ENCODE data around the gene MAP4K4.

Gene MAP4K4

DNA sequence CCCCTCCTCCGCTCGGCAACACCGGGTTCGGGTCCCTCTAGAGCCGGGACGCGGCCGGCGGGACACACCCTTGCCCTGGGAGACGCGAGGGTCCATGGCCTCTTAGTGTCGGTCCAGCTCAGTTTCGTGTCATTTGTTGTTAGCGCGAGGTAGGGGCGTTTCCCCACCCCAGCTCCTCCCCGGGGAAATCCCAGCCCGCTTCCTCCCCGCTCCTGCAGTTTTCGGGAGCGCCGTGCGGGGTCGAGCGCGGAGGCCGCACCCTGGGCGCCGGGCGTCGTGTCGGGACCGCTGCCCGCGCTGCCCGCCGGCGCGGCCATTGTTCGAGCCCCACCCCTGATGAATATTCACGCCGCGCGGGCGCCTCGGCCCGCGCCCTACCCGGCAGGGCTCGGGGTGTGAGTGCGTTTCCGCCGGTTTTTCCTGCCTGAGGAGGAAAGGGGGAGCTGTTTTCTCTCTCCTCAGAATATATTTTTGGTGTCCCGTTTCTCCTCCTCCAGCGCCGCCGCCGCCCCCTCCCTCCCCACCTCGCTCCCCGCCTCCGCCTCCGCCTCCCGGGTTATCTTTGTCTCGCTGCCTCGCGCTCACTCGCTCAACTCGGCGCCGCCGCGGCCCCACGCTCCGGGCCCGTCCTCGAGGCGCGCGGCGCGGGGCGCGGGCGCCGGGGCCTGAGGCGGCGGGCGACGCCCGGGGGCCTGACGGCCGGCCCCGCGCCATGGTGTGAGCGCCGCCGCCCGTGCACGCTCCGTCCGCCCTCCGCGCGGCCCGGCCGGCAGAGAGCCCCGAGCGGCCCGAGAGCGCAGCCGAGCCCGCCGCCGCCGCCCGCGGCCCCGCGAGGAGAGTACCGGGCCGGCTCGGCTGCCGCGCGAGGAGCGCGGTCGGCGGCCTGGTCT, at the start of gene MAP4K4:
Gene MAP4K4, plus strand, starts transcription at position 584 of the 890 bp plus-strand sequence. CDS start 374 bp downstream, outside the sequence.
- DNase-seq = no peak

DNA sequence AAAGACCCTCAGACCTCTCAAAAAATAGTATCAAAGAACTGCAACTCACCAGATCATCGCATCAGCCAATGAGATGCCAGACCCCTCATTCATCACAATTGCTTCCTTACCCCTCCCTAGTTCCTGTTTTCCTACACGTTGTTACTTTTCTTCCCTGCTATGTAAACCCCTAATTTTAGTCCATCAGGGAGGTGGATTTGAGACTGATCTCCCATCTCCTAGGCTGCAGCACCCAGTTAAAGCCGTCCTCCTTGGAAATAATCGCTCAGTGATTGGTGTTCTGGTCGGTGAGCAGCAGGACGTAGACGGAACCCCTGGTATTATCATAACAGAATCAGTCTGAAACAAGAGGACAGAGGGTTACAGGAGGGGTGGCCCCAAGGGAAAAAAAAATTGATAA, 44.0 kb upstream of the MAP4K4 start:
- DNase-seq = no peak

DNA sequence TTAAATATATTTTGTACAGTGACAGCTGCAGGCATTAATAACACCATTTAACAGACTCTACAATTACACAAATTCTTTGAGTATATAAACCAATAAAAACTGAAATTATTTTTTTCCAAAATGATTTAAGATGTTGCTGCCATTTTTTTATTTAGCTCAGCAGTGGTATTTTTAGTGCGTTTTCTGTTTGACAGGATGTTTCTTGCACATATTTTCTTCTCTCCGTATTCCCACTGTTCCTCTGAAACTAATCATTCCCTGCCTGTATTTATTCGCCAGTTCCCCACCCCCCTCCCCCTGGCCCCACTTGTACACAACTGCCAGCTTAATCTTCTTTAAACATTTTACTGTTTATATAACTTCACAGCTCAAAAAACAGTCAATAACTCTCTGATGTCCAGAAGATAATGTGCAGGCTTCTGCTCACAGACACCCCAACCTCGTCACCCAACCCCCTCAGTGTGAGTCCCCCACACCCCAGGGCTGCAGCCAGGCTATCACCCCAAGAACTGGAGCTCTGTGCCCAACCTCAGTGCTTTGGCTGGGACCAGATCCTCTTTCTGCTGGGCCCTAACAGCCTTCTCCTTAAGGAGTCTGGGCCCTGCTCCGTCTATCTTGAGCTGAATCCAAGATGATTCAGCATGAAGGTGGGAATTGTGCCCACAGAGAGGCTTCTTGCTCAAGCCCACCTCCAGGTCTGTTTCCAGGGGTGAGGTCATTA, 41.6 kb upstream of the MAP4K4 start:
- DNase-seq = no peak

DNA sequence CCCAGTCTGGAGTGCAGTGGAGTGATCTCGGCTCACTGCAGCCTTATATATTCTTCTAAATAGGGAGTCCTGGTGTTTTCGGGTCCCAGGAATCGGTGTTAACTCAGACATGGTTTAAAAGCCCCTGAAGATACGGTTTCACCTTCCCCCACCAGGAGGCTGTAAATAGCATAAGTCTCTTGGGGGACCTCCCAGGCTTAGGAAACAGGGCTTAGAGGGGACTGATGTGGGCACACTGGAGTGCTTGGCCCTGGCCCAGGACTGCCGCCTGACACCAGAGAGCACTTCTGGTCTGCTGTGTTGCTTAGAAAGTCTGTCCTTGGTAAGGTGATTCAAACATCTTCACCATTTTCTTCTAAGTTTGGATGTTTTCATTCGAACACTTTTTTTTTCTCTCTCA, 39.7 kb upstream of the MAP4K4 start:
- DNase-seq = no peak

DNA sequence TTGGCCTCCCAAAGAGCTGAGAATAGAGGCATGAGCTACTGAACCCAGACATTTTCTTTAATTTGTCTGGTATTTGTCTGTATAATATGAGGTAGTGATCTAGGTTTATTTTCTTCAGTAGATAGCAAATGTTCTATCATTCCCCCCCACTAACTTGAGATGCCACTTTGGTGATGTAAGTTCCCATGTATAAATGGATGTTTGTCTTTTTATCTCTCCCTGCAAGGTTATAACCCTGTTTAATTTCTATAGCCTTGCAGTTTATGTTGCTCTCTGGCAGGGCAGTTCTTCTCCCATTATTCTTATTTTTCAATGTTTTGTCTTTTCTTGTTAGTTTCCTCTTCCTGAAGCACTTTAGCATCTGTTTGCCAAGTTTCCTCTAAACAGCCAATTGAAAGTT, 39.1 kb upstream of the MAP4K4 start:
- DNase-seq = no peak

DNA sequence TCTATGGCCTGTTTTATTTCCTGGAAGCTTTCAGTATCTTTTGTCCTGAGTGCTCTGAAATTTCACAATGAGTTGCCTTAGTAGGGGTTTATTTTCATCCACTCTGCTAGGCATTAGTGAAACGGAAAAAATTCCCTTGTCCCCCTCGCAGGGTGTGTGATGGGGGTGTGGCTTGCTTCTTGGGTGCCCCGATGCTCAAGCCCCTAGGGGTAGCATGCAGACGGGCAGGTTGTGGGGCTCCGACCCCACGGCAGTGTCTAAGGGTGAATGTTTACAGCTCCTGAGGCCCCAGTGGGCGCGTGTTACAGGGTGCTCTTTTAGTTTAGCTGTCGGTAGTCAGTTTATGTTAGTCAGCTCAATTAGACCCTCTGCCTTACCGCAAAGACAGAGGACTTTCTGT, 32.2 kb upstream of the MAP4K4 start:
- DNase-seq = no peak

DNA sequence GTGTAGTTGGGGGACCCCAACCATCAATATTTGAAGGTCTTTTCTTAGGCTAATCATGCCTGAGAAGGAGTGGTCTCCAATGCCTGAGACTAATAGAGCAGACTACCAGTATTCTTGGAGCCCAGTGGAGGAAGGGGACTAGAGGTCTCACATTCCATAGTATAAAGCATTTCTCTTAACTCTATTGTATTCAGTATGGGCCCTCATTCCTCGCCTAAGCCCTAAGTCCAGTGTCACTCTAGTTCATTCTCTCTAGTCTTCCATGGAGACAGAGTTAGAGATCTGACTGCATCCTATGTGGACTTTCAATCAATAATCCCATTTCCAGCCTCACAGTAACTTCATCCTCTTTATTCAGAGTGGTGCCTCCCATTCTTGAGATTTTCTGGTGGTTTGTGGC, 29.7 kb upstream of the MAP4K4 start:
- DNase-seq = no peak

DNA sequence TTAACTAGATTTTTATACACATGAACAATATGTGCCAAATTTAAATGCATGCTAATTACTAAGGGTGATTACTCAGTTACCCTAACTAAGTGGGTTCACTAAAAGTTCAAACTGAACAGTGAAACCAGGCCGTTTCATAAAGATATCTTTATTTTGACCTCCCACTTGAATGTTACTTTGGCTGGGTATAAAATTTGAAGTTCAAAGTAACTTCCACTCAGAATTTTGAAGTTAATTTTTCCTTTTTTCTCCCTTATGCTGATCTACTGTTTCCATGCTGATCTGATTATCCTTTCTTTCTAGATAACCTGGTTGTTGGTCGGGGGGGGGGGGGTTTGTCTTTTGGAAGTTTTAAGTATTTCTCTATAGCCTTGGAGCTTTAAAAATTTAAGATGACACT, 25.5 kb upstream of the MAP4K4 start:
- no peak for DNase-seq

DNA sequence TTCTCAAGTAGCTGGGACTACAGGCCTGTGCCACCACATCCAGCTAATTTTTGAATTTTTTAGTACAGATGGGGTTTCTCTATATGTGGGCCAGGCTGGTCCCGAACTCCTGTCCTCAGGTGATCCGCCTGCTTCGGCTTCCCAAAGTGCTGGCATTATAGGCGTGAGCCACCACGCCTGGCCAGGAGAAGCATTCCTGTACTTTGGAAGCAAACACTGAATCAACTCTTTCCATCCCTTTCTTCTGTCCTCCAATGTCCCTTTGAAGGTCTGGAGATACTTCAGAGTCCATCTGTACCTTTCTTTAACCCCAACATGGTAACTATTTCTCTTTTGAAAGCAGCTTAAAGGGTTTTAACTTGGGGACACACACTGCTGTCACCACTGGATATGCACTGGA, 23.6 kb upstream of the MAP4K4 start:
- no peak for DNase-seq

DNA sequence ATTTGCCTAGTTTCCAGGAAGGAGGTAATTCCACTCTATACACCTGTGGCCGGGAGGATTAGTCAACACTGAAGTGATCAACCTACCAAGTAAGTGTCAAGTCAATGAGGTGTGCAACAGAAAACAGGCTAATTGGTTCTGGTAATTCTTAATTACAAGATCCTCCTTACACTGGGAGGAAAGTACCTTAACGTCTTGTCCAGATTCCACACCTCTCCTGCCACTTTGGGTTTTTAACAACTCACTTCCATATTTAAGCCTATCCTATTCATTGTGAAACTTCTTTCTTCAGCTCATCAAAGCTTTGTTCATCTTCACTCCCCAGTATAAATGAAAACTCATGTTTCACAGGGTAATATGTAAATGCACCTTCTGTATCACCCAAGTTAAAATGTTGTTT, 22.0 kb upstream of the MAP4K4 start:
- DNase-seq = no peak

DNA sequence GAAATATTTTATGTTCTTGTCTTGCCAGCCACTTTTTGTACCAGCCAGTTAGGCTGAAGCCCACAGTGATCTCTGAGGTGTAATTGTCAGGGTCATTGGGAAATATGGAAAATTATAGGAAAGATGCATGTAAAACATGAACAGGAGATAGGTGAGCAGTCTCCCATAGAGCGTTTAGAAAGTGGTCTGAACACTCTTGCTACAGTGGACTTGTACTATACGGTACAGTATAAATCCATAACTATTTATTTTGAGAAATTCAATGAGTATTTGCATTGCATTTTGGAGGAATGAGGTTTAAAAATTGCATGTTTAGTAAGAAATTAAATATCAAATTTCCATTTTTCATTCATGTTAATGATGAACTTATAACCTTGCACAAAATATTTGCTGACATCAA, 20.8 kb upstream of the MAP4K4 start:
- no peak for DNase-seq

DNA sequence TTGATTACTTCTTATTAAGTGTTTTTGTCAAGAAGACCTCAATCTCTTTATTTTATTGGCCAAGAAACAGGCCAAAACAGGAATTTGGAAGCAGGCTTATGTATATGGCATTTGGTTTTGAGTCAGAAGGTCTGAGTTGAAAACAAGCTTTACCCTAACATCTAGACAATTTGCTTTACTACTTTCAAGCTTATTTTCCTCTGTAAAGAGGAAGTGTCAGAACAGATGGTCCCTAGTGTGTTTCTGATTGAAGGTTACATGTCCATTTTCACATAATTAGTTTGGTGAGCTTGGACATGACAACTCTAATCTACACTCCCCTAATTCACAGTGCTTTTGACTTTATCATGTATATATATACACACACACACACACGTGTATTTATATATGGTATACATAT, 19.8 kb upstream of the MAP4K4 start:
- no peak for DNase-seq

DNA sequence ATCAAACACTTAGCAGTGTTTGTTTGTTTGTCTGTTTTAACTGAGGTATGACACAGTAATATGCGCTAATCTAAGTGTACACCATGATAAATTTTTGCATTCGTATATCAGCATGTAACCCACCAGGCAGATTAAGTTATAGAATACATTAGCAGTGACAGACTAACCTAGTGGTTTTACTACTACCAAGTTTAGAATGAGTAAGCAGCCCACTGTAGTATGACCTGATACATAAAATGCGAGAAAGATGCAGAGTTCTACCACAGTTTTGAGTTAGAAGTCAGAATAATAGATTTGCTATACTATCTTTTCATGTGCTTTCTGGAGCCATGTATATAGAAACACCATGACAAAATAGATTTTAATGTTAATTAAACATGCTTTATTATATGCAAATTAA, 19.1 kb upstream of the MAP4K4 start:
- no peak for DNase-seq

DNA sequence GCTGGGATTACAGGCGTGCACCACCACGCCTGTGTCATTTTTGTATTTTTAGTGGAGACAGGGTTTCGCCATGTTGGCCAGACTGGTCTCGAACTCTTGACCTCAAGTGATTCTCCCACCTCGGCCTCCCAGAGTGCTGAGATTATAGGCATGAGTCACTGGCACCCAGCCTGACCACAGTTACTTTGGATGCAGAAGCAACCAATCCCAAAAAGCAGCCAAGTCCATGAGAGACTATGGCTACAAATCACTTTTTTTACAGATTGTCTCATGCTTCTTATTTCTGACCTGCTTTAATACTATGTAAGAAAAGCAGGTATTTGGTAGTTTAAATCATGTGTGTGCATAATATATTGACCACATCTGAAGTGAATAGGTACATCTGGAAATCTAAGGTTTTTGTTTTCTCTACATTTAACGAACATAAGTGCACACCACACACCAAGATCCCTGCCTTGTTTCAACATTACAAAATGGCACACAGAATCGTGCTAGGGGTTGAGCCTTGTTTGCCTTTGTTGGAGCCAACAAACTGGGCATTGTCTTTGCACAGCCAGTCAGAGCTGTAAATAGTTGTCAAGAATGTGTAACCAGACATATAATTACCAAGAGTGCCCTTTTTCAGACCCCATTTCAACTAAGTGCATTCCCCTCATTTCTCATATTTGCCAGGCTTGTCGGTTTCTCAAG, 18.3 kb upstream of the MAP4K4 start:
- DNase-seq = no peak

DNA sequence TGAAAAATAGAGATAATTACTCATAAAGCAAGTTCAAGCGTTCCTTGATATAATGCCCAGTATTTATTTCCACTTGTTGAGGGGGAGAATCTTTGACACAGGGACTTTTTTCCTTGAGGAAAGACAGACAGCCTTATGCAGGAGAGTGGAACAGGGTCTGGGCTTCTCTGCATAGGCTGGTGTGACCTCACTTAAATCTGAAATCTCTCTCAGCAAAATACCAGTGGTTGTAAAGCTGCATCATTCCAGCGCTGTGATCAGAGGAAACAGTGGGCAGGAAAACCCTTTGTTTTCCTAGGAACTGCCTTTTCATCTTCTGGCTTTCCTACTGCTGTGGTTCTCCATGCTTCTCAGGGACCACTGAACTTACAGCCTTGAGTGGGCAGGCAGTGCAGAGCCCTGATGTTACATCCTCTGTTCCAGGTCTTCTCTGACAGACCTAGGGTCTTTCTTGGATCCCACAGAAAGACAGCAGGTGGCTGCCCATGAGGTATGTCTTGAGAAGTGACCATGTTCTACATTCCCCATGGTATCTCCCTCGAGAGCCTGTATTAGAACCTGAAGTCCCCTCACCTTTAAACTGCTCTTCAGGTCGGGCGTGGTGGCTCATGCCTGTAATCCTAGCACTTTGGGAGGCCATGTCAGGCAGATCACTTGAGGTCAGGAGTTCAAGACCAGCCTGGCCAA, 17.6 kb upstream of the MAP4K4 start:
- DNase-seq = no peak

DNA sequence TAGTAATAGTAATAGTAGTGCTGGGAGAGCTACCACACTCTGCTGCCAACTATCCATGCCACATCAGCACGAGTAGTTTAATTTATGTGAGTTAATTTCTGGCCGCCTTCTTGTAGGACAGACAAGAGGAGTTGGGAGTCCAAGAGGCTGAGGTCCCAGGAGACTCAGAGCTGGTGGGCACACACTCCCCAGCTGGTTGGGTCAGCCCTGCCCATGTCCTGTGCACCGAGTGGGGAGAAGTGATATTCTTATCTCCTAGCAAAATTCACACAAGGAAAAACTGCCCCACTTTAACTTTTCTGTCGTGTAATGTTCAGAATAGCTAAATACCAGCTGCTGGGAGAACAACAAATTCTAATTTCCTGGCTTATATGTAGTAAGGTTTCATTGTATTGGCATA, 15.2 kb upstream of the MAP4K4 start:
- DNase-seq = no peak

DNA sequence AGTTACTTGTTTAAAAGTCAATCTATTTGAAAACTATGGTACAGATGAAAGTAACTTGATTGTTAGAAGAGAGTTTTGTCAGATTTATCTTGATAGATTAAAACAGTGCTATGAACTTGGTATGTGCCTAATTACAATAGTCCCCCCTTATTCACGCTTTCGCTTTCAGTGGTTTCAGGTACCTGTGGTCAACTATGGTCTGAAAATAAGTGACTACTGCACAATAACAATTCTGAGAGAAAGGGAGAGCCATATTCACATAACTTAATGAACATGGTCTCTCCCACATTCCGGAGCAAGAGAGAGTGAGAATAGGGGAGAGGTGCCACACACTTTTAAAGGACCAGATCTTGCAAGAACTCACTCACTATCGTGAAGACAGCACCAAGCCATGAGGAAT, 13.2 kb upstream of the MAP4K4 start:
- no peak for DNase-seq

DNA sequence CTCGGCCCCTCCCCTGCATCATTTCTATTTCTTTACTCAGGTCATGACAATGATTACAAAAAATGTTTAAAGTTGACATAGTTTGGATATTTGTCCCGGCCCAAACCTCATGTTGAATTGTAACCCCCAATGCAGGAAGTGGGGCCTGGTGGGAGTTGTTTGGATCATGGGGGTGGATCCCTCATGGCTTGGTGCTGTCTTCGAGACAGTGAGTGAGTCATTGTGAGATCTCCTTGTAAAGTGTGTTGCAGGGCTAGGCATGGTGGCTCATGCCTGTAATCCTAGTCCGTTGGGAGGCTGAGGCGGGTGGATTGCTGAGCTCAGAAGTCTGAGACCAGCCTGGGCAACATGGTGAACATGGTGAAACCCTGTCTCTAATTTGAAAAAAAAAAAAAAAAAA, 9.2 kb upstream of the MAP4K4 start:
- DNase-seq = no peak

DNA sequence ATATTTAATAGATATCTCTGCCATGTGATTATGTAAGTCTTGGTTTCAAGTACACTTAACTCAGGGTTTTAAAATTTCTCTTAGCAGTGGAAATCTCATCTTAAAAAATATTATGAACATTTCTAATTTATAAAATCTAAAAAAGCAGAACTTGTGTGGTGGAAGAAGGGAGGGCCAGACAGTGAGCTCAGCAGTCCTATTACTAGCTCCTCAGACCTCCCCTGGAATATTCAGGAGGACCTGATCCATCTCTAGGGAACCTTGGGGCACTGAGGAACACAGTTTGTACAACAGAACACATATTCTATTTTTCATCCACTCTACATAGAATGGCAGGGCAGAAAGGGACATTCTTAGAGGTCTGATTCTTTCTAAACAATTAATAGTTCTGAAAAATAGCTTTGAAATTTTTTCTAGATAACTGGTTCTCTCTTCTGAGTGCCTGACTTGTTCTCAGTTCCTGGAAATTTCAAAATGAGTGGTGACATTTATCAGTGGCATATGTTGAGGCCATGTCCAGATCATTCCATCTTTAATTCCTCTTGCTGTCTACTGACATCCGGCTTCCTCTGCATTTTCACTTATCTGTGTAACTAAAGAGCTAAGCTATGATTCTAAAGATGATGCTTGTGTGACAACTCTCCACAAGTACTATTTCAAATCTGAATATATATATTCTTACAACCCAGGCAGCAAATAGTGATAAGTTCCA, 8.2 kb upstream of the MAP4K4 start:
- no peak for DNase-seq

DNA sequence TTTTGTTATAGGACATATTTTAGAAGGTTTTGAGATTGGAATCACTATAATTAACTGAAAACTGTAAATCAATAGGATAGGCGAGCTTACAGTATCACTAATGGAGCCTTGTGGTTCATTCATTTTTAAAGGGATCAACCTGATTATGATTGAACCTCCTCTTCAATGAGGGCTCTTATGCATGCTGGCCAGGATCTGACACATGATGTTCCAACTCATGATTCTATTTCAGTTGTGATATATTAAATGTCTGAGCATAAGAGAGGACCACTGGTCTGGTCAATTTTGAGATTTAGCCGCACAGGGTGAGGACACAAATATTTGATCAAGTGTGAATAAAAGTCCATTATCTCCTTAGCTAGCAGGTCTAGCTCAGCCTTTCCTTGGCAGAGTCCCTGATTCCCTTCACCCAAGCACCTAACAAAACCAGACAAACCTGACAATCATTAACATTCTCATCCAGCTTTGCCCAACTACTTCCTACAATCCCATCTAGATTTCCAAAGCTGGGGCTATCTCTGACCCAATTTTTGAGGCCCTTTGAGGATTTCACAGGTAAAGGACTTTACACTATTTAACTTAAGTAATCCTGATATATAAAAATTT, 6.9 kb upstream of the MAP4K4 start:
- no peak for DNase-seq

DNA sequence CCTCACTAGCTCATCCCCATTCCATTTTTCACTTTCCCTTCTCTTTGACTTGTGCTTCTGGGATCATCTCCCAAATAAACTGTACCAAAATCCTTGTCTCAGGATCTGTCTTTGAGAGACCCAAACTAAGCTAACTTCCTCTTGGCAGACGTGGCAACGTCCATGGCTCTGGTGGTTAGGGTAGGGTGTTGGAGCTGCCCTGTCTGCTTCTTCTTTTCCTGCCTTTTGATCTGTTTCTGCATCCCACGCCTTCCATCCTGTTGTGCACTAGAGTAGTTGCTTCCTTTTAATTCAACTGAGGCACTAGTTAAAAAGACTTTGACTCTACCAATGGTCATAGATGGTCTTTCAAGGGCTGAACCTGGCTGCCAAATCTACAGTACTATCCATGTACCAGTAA, 5.5 kb upstream of the MAP4K4 start:
- no peak for DNase-seq

DNA sequence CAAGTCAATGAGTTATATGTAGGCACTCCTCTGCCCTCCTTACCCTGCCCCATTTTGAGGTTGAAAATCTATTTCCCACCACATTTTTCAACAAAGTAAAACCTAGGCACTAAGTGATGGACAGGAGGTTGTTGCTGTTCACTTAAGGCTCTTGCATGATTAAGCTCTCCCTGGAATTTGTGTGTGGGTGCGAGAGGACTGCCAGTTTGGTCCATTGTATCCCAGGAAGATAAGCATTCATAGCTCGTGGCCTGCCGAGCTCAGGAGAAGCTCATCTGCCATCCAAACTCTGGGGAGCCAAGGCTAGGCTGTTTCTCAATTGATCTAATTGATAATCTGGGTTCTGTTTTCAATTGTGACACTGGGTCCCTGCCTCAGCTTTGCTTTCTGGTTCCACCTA, 4.7 kb upstream of the MAP4K4 start:
- DNase-seq = no peak

All from cortex of kidney (tissue), 1 donor.